HL-60 (cell line): ENCODE results near the gene AMOT.

Experiments
- DNase-seq, 2 experiments: peaks; one replicate each; pipeline ENCODE4 v3.0.0-alpha.2; 2010 to 2020; ENCODE audit warnings: low read depth in 1 of 2, low spot score in 1 of 2
- H3K27ac ChIP-seq: fragments of 250-450 bp; sonication (Bioruptor Pico); replicated peaks from 2 replicates; pipeline ENCODE4 v1.5.1; 2020; ENCODE audit warnings: mild to moderate bottlenecking, moderate library complexity
- H3K27me3 ChIP-seq: fragments of 250-450 bp; sonication (Bioruptor Pico); 2 replicates; pipeline ENCODE4 v1.5.1; 2021; ENCODE audit warnings: mild to moderate bottlenecking, moderate library complexity; ENCODE audit not compliant: insufficient read depth, poor library complexity, severe bottlenecking
- H3K4me3 ChIP-seq: replicated peaks from 2 replicates; pipeline ENCODE4 v1.5.1; 2011; ENCODE audit warnings: mild to moderate bottlenecking, control low read depth, low read length; ENCODE audit not compliant: insufficient read depth
- GABPA ChIP-seq: IDR thresholded peaks from 2 replicates; pipeline ENCODE4 v1.6.1; 2012; ENCODE audit warnings: low read depth
- POLR2AphosphoS5 ChIP-seq: IDR thresholded peaks from 2 replicates; pipeline ENCODE4 v1.6.1; 2012; ENCODE audit warnings: low read depth
- REST ChIP-seq: IDR thresholded peaks from 2 replicates; pipeline ENCODE4 v1.6.1; 2012; ENCODE audit warnings: low read depth; ENCODE audit not compliant: insufficient replicate concordance
- SPI1 ChIP-seq: IDR thresholded peaks from 2 replicates; pipeline ENCODE4 v1.6.1; 2012; ENCODE audit warnings: low read depth, mild to moderate bottlenecking, borderline replicate concordance
- TF ChIP-seq, protein P1 (sequence below): IDR thresholded peaks from one replicate; pipeline ENCODE4 v1.5.1; 2011; ENCODE audit warnings: low read length, control low read depth, inconsistent platforms; ENCODE audit not compliant: insufficient read depth

AMOT gene

GRCh38 chrX:112822892-112823291 lies 17.7 kb downstream of the AMOT start:
- TF ChIP-seq REST: no peak

GRCh38 chrX:112820364-112821268 lies 20.0 kb downstream of the AMOT start:
- TF ChIP-seq, protein P1, sequence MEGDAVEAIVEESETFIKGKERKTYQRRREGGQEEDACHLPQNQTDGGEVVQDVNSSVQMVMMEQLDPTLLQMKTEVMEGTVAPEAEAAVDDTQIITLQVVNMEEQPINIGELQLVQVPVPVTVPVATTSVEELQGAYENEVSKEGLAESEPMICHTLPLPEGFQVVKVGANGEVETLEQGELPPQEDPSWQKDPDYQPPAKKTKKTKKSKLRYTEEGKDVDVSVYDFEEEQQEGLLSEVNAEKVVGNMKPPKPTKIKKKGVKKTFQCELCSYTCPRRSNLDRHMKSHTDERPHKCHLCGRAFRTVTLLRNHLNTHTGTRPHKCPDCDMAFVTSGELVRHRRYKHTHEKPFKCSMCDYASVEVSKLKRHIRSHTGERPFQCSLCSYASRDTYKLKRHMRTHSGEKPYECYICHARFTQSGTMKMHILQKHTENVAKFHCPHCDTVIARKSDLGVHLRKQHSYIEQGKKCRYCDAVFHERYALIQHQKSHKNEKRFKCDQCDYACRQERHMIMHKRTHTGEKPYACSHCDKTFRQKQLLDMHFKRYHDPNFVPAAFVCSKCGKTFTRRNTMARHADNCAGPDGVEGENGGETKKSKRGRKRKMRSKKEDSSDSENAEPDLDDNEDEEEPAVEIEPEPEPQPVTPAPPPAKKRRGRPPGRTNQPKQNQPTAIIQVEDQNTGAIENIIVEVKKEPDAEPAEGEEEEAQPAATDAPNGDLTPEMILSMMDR: no peak
- no peak for TF ChIP-seq GABPA
- no peak for TF ChIP-seq POLR2AphosphoS5
- no peak for TF ChIP-seq SPI1
- TF ChIP-seq REST: no peak
- Histone ChIP-seq H3K27me3 (no peaks in the 10 kb centered on the region), H3K4me3 (no peak overlapping the region), H3K27ac (no peak overlapping the region)
- no peak for DNase-seq

More at GRCh38 chrX:112822892-112823291, 17.7 kb downstream of the AMOT start:
- Histone ChIP-seq H3K4me3 (no peak overlapping the region), H3K27me3 (no peaks in the 10 kb centered on the region), H3K27ac (no peak overlapping the region)
- DNase-seq: no peak

DNA sequence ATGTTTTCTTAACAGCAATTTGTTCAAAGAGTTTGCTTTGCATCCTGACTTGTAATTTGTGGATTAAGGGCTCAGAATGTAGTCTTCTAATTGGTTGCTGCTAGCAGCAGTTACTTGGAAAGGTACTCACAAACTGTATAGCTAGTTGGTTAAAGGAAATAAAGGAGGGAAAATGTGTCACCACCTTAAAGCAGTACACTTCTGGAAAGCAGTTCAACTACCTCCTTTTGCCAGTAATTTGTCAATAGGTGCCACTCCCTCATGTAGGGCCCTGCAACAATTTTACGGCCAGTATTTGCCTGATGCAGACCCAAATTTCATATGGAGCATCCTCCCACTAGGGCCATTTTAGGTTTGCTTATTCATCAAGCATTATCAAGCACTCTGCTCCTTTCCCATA lies 20.8 kb downstream of the AMOT start:
- DNase-seq: no peak
- TF ChIP-seq SPI1 (no peak), GABPA (no peak), REST (no peak), POLR2AphosphoS5 (no peak)
- TF ChIP-seq, protein P1: no peak
- Histone ChIP-seq H3K27ac (no peak overlapping the region), H3K4me3 (no peak overlapping the region), H3K27me3 (no peaks in the 10 kb centered on the region)
